Thyroid gland (tissue), 4 donors: ENCODE measurements around the gene TSHZ1.

ENCODE experiments used
- CTCF ChIP-seq, 6 experiments: fragments of 200-600 bp in 3 of 6; fragments of 450-650 bp in 3 of 6; sonication (generic) in 3 of 6; IDR thresholded peaks; one replicate each; pipeline ENCODE4 v1.5.1; 2016 to 2019; ENCODE audit warnings: antibody characterized with exemption in 6 of 6, mild to moderate bottlenecking in 2 of 6, inconsistent platforms in 1 of 6, moderate library complexity in 1 of 6
- POLR2A ChIP-seq, 2 donors: fragments of 450-650 bp; IDR thresholded peaks; one replicate each; pipeline ENCODE4 v1.6.1; 2017; ENCODE audit warnings: antibody characterized with exemption in 2 of 2, mild to moderate bottlenecking in 2 of 2, moderate library complexity in 1 of 2

GRCh38 chr18:75249672-75250470 is 39.3 kb downstream of the TSHZ1 start:
- TF ChIP-seq POLR2A (IDR thresholded peaks at IDR 0.05) (no peak), CTCF (IDR thresholded peaks at IDR 0.05) (no peak)
